HG03469 (cell line): ENCODE measurements around the gene TBC1D3B.
"Not testable (repeated sequence)": the region's sequence is repeated elsewhere in the genome, so short reads cannot be mapped to it uniquely, and the experiment has no call there.

ENCODE experiments used
- ATAC-seq: cut with Tn5 transposase; IDR thresholded peaks from one replicate; pipeline ENCODE4 v1.9.1; 2021; ENCODE audit warnings: mild to moderate bottlenecking, moderate library complexity, moderate number of reproducible peaks; ENCODE audit not compliant: unreplicated experiment

TBC1D3B gene

DNA sequence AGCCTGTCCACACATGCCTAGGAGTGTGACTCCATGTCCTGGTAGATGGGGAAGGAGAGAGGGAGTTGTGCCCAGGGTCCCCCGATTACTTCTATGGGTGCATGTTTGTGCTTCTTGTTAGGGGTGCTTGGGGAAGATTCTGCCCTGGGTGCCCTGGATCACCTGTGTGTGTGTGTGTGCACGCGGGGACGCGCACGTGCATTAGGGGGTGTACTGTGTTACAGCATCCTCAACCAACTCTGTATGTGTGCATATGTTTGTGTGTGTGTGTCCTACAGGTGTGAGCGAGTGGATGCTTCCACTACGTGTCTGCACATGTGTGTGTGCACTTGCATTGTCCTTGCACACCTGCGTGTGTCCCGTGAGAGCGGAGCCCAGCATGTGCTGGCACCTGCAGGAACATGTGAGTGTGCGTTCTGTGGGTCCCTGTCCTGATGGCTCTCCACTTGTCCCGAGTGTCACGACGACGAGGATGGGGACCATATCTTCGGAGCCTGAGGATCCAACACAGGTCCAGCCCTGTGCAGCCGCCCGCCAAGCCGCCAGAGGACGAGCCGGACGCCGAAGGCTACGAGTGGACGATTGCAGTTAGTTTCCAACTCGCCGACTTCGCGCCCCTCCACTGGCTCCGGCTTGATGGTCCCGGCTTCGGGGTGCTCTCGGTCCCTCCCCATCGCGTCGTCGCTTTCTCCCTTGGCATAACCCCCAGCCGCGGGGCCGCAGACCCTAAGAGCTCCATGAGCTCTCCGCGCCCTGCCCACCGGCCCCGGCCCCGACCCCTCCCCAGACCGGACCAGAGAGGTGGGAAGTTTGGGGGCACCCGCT lies 6.0 kb upstream of the TBC1D3B start:
- no peak for ATAC-seq

DNA sequence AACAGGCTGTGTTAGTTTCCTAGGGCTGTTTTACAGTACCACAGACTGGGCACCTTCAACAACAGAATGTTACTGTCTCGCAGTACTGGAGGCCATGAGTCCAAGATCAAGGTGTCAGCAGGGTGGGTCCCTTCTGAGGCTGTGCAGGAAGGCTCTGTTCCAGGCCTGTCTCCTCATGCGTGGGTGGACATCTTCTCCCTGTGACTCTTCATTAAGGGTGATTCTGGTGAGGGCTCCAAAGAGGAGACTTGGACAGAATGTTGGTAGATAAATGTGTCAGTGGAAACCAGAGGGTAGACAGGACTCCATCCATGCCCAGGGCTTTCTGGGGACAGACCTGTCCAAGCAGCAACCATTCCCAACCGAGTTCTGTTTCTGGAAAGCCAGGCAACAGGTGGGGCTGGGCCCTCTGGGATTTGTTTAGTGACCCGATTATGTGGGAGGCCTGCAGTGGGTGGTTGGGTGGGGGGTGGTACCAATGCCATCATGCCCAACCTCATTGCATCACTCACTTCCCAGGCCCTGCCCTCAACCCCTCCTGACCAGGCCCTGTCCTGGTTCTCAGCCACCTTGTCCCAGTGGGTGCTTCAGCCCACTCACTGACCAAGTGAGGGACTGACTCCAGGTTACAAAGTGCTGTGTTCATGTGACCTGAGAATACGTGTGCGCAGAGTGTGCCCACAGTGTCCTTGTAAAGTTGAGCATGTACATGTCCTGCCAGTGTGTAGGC lies 5.2 kb upstream of the TBC1D3B start:
- not testable (repeated sequence) for ATAC-seq

DNA sequence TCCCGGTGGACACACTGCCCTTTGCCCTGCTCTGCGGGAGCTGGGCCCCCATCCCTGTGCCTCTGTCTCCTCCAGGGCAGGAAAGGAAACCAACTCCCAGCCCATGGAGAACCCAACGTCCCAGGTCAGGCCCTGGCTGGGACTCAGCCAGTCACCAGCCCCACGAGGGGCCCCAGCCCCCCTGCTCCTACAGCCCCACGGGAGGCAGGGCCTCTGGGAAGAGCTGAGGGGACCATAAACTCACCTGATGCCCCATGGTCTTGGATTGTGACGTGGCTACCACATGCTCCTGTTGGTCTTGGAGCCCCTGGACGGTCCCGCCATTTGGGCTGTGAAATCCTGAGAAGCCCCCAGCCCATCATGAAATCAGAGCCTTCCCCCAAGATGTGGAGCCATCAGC lies 7.6 kb downstream of the TBC1D3B start:
- ATAC-seq, result not testable (repeated sequence)

DNA sequence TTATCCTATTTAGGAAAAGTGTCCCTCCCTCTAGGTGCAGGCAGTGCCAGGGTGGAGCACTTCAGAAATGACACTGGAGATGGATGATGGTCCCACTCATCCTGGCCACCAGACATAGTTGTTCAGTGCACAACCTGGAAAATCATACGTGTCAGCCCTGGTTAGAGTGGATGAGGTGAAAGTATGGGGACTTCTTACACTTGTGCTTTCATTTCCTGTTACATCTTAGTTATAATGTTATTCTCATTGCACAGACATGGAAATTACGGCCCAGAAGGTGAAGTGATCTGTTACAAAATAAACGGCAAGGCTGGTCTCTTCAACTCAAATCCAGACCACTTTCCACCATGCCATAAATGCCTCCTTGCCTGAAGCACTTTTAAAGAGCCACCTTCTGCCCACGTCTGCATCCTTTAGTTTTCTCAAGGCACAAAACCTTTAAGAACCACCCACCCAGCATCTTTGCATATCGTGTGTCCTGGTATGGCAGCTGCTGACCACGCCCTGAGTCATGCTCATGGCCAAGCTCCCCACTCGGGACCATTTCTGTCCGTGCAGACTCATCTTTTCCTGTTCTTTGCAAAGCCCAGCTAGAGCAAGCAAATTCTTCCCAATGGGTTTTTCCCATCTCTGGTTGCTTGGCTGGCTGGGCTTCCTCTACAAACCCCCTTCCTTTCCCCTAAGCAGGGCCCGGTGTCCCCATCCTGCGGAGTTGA lies 22.4 kb downstream of the TBC1D3B start:
- no peak for ATAC-seq

DNA sequence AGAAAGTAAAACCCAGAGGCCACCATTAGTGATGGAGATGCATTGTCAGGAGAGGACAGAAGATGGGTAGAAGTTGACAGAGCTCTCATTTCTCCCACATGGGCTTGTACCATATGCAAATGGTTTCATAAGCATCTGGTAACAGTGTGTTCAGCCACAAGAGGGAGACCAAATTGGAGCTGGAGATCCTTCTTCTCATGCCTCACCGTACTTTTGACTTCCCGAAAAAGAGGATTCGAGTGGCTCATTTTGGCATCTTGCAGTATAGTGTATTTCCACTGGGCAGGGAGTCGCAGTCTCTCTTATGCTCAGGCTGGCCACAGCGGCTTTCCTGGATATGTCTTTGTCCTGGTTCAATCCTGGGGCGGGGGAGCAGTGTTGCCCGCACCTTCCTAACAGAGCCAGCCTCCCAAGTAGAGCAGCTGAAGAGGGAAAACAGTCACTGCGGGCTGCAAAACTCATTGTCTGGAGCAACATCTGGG lies 23.8 kb downstream of the TBC1D3B start:
- no peak for ATAC-seq

DNA sequence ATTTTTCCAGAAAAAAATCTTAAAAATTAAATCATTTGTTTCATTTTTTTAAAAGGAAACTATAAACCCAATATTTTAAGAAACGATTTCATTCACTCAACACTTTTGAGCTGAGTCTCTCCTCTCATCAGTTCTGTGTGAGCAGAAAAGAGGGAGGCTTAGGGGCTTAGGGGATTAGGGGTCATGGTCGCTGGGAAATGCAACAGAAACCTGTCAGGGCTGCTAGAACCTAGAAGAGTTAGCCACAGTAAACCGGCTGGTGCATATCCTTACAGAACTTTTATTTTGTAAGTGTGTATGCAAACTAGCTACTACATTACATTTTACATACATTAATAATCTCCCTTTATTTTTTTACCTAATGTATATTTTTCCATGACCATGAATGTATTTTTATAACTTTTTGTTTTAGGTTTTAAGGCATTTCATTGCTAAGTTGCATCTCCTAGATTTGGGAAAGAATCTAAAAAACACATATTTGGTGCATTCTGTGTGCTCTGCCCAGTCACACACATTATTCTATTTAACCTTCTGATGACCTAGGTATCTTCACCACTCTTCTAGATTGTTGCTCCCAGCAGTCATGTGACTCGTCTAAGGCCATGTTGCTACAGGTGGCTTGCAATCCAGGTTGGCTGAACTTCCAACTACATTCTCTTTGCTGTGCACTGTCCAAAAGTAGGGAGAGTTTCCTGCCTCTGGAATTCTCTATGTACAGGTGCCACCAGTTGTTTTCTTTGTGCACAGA lies 24.4 kb downstream of the TBC1D3B start:
- no peak for ATAC-seq

DNA sequence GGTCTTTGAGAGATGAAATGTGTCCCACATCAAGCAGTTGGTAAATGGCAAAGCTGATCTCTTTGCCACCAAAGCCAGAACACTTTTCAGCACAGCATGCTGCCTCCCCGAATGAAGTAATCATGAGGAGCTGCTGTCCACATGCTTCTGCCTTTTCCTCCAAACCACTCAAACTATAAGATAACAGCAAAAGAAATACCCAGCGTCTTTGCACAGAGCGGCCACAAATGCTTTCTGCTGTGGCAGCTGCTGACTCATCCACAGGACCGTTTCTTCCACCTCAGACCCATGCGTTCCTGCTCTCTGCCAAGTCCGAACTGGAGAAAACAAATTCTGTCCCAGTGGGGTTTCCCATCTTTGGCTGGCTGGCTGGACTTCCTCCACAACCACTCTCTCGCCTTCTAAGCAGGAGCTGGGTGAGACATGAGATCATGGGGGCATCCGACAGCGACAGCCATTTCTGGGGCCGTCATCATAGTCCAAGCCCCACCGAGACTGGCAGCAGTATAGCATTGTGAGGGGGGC lies 27.1 kb downstream of the TBC1D3B start:
- ATAC-seq, result no peak

DNA sequence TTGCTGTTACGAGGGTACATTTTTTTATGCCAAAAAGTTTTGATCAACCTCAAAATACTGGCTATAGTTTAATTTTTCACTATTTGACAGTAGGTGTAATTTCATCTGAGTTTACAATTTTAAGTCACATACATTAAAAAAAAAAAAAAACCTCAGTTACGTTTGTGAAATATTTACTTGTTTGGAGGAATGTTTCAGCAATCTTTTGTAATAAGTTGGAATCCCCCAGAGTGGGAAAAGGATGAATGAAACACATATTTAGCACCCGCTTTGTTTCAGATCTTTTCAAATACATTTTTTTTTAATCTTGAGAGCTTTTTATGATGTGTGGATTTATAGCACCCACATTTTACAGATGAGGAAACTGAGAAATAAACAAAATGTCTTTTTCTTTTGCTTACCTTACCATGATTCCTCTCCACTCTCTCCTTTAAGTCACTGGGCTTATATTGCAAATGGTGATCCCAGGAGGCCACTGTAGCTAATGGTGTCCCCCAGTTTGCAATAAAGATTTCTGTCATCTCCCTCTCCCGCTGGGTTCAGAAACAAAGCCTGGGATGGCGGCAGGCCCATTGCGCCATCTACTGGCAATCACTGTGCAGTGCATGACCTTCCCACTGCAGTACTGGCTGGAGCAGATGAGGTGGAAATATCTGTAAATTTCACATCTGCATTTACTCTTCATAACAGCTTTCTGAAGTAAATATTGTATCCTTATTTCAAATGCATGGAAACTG lies 27.7 kb downstream of the TBC1D3B start:
- no peak for ATAC-seq

DNA sequence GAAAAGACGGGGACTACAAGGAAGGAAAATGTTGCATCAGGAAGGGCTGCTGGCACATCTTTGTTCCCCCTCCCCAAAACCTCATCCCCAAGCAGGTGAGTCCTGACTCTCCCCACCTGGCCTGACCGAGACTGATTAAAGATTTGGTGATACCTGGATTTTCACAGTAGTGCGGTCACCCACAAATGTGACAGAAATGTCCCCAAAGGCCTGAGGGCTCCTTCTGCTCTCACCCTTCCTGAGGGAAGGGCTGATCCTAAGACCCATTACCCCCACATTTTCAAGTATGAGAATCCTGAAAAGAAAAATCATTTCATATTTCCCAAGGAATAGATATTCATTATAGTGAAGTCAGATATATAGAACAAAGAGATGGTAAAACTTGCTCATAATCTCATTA lies 28.8 kb downstream of the TBC1D3B start:
- ATAC-seq, result no peak

DNA sequence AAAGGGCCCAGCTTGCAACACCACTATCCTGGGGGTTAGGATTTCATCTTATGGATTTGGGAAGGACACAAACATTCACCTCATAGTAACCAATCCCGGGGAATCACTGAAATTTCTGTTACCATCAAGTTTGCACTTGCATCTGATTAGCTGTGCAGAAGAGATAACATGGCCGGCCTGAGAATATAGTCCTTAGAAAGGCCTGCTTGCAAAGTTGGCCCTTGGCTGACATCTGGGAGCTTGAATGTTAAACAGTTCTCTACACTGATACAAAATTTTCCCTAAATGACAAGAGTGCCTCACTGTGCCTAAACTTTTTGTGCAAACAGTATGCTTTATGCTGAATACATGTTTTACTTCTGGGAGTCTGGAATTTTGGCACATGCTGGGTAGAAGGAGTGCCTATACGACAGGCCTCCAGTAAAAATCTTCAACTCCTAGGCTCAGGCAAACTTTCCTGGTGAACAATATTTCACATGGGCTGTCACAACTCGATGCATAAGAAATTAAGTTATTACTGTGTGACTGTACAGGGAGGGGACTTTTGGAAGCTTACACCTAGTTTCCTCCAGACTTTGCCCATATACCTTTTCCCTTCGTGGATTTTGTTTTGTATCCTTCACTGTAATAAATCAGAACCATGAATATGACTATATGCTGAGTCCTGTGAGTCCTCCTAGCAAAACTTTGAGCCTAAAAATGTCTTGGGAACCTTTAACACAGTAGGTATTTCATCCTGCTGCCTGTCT lies 31.3 kb downstream of the TBC1D3B start:
- no peak for ATAC-seq

DNA sequence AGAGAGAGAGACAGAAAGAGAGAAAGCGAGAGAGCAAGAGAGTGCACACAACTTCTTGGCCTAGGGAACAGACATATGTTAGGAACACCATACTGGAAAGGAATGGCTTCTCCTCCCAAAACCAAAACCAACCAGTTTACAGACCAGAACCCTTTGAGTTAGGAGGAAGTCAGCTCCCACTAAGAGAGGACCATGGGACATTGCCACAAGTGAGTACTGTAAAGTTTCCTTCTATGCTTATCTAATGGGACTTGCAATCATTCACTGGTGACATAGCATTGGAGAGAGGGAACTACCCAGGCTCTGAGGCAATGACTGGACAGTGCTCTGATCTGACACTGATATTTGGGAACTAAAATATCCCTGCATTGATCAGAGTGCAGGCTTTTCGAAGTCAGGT lies 32.4 kb downstream of the TBC1D3B start:
- ATAC-seq, result no peak

DNA sequence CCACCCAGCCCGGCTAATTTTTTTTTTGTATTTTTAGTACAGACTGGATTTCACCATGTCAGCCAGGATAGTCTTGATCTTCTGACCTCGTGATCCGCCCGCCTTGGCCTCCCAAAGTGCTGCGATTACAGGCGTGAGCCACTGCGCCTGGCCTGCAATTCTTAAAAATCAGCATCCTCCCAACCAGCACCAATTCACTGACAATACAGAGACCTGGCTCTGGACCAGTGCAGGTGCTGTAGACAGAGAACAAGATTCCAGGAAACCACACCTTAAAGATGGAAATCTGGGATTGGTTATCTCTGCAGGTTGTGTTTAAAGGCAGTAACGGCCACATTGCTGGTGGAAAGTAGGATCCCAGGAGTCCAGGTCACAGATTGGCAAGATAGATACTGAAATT lies 33.6 kb downstream of the TBC1D3B start:
- ATAC-seq, result no peak

DNA sequence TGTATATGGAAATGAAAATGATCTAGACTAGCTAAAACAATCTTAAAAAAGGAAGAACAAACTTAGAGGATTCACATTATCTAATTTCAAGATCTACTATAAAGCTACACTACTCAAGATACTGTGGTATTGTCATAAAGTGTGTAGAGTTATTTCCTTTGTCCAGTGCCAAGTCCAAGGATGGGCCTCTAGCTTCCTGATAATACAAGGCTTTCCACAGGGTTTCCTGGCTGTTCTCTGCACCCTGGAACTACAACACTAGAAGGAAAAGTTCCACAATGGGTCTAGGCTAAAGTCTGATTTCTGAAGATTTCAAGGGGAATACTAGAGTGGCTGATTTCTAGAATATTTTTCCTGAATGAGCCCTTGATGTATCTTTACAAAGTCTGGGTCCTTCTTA lies 34.2 kb downstream of the TBC1D3B start:
- no peak for ATAC-seq

DNA sequence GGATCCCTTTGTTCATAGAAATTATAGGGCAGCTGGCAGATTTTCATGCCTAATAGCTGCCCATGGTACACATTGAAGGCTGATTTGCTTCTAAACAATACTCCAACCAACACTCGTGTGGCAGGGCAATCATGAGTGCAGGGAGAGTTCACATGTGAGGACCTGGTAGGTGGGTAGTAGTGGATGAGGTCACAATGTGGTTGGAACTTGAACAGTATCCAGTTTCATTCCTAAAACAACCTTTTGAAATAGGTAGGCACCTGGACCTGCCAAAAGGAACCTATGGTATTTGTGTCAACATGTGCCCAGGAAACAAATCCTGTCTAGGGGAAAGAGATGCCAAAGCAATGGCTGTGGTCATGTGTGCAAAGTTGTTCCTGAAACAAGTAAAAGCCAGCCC lies 40.0 kb downstream of the TBC1D3B start:
- ATAC-seq, result no peak

DNA sequence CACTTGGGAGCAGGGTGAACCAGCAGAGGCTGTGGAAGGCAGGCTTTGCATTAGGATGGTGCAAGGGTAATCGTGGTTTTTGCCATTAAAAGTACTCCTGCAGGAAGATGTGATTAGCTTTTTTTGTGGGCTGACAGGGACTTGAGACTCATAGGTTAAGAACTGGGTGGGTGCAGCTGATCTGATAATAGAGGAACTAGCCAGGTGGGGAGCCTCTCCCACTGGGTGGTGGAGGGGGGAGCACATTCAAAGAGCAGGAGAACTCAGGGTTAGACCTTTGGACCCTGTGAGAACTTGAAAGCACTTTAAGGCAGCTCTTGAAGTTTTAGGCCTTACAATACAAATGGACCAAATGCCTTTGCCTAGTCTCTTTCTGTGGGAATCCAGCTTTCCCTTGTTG lies 40.4 kb downstream of the TBC1D3B start:
- ATAC-seq, result no peak

DNA sequence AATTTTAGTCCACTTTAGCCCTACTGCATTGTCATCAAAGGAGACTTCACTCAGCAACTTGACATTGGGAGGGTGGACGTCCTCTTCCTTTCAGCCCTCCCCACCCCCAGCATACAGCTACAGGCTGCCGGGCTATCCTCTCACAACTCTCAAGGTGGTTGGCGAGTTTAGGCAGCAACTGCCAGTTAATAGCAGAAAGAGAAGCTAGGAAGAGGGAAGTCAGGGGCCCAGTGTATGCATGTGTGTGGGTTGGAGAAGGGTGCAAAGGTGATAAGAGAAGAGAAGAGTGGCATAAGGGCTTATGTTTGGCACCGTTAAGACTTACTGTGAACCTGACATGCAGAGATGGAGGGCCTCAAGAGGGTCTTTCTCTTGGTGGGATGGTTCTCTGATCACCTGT lies 41.0 kb downstream of the TBC1D3B start:
- ATAC-seq, result no peak

DNA sequence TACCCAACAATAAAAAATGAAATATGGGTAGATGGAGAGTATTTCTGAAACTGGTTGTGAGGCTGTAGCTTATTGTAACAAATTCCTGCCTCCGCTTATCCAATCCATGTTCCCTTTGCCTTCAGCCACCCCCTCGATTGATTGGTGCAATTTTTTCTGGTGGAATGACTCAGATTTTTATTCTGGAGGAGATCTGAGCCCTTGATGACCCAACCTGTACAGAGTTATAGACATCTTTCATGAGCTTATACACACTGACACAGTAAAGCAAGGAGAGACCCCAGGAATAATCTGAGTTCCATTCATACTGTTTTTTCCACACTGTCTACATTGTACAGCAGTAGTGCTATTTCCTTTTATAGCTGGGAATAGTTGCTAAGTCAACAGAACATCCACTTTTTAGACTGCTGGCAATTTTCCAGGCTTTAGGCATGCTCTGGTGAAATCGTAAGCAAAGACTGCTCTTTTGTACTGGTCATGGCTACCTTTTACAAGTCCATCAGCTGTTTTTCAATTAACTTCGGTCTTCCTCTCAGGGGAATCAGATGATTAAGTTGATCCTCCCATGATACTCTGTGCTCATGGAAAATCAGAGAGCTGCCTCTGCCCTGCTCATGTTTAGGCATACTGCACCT lies 42.7 kb downstream of the TBC1D3B start:
- no peak for ATAC-seq

DNA sequence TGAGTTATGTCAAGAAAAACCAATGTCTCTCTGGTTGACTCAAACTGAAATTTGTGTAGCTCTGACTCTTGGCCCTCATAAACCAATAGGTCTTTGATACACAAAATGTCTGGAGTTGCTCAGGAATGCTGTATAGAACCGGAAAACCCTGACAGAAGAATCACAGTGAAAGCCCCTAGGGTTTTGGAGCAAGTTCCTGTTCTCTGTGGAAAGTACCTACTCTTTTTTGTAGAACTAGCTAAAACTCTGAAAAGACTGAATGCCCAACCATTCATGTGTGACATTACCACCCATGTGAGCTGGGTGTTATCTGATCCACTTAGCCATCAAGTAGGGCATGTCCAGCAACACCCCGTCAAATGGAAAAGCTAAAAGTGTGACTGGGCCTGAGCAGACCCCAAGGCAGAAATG lies 44.0 kb downstream of the TBC1D3B start:
- ATAC-seq, result no peak

DNA sequence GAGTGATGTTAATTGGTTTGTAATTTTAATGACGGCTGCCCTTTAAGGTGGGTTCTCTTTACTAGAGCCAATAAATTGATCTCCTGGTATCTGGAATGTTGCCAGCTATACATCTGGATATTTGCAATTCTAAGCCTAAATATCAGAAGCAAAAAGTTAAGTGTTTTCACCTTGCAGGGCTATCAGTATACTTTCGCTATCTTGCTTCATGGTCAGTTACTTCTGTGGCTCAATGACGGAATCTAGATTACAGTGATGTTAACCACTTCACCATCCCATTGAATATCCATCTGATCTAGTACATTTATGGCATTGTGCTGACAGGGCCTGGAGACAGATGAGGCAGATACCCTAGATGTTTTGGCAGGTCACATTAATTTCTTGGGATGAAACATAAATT lies 44.5 kb downstream of the TBC1D3B start:
- ATAC-seq, result no peak
